Measurements from ENCODE around the gene MAD2L1.
"Not testable (repeated sequence)": the region's sequence is repeated elsewhere in the genome, so short reads cannot be mapped to it uniquely, and the experiment has no call there.

MAD2L1 gene

DNA sequence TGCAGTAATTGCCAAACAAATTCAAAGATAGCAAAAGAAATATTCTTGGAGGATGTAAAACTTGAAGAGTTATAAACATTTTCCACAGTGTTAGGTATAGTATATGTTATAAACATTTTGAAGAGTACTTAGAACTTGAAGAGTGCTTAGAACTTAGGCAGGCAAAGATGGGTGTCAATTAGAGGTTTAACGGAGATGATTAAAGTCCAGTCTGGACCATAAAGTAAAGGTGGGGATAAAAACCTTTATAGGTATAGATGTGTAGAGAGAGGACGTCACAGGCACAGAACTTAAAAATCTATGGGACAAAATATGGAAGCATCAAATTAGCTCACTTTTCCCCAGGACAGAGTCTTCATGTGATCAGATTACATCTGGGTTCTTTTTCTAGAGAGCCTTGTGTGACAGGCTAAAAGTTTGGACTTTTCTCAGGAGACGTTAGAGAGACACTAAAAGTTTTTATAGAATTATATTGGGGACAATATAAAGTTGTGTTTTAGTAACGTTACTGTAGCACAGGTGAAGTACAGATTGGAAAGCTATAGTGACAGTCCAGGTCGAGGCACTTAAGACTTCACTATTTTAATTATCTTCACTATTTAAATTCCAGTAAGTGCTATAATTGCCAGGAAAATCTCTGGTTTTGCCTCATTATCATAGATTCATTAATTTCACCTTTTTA is 13.3 kb upstream of the MAD2L1 start:
- CTCF ChIA-PET, result interaction anchor here (0.9 to 1.1 kb wide), 2 partner anchors 8 to 9 kb away, joined by 3 read pairs; no protein-coding TSS in a partner anchor
- TF ChIP-seq, protein P1, sequence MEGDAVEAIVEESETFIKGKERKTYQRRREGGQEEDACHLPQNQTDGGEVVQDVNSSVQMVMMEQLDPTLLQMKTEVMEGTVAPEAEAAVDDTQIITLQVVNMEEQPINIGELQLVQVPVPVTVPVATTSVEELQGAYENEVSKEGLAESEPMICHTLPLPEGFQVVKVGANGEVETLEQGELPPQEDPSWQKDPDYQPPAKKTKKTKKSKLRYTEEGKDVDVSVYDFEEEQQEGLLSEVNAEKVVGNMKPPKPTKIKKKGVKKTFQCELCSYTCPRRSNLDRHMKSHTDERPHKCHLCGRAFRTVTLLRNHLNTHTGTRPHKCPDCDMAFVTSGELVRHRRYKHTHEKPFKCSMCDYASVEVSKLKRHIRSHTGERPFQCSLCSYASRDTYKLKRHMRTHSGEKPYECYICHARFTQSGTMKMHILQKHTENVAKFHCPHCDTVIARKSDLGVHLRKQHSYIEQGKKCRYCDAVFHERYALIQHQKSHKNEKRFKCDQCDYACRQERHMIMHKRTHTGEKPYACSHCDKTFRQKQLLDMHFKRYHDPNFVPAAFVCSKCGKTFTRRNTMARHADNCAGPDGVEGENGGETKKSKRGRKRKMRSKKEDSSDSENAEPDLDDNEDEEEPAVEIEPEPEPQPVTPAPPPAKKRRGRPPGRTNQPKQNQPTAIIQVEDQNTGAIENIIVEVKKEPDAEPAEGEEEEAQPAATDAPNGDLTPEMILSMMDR (IDR thresholded peaks at IDR 0.05; ENCODE audit: control extremely low read depth, extremely low read depth, low read depth, missing control alignments), result no peak
- DNase-seq (ENCODE audit: extremely low spot score), result no peak
- POLR2A ChIA-PET, result no interaction called here

DNA sequence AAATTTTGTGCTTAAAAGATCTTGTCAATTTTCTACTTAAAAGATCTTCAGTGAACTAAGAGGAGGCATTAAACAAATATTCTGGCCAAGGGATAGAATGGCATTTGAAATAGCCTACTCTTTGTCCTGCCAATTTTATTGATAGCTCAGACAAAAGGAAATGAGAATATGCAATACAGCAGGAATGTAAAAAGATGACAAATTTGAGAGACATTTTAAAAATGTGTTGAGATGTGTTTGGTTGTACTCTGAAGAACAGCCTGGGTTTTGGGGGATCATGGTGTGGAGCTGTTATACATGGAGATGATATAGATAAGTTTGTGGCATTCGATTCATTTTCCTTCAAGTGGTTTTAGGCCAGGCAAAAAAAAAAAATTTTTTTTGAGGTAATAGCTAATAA is 11.6 kb upstream of the MAD2L1 start:
- no peak for DNase-seq (ENCODE audit: extremely low spot score)
- CTCF ChIA-PET, result interaction anchor here (1.2 to 1.6 kb wide), 2 partner anchors 27 to 28 kb away, joined by 3 read pairs; no protein-coding TSS in a partner anchor
- TF ChIP-seq, protein P1 (IDR thresholded peaks at IDR 0.05; ENCODE audit: control extremely low read depth, extremely low read depth, low read depth, missing control alignments), result no peak
- POLR2A ChIA-PET, result no interaction called here

DNA sequence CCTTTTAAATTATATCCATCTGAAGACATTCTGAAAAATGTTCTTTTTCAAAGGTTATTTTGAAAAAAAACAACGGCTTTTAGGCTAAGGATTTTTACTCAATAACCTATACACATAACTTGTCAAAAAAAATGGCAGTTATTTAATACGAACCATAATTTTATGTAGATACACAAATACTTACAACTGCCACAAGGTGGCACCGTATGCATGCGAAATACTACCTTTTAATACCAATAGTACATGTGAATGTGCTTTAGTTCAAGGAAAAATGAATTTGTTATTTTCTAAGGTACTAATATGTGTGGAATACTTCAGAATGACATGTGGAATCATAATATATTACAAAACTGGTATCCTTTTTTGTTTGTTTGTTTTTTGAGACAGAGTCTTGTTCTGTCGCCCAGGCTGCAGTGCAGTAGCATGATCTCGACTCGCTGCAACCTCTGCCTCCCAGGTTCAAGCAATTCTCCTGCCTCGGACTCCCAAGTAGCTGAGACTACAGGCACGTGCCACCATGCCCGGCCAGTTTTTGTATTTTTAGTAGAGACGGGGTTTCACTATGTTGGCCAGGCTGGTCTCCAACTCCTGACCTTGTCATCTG is 4.6 kb upstream of the MAD2L1 start:
- CTCF ChIA-PET, result interaction anchor here (1.0 kb wide), 1 partner anchor 8 kb away, joined by 3 read pairs; no protein-coding TSS in a partner anchor
- DNase-seq (ENCODE audit: extremely low spot score), result peak; percentile 36
- POLR2A ChIA-PET, result no interaction called here
- TF ChIP-seq, protein P1 (IDR thresholded peaks at IDR 0.05; ENCODE audit: control extremely low read depth, extremely low read depth, low read depth, missing control alignments), result peak; percentile 54

DNA sequence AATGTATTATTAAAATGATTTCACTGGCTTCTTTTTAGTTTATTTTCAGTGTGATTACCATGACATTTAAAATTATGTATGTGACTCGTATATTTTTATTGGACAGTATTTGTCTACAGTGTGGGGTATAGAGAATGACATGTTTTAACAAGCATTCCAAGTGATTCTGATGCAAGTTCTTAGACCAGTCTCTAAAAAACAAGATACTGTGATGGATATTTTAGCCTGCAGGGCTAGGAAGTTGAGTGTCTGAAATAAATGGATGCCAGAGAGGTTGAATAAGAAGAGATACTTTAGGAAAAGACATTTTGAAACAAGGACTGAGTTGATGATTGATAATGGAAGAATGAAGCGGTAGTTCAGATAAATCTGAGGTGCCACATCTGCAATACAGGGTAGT is 3.5 kb upstream of the MAD2L1 start:
- no peak for DNase-seq (ENCODE audit: extremely low spot score)
- CTCF ChIA-PET, result interaction anchor here (0.6 to 1.0 kb wide), 2 partner anchors 10 to 1237 kb away, joined by 3 to 5 read pairs; no protein-coding TSS in a partner anchor
- POLR2A ChIA-PET, result no interaction called here
- TF ChIP-seq, protein P1 (IDR thresholded peaks at IDR 0.05; ENCODE audit: control extremely low read depth, extremely low read depth, low read depth, missing control alignments), result no peak

DNA sequence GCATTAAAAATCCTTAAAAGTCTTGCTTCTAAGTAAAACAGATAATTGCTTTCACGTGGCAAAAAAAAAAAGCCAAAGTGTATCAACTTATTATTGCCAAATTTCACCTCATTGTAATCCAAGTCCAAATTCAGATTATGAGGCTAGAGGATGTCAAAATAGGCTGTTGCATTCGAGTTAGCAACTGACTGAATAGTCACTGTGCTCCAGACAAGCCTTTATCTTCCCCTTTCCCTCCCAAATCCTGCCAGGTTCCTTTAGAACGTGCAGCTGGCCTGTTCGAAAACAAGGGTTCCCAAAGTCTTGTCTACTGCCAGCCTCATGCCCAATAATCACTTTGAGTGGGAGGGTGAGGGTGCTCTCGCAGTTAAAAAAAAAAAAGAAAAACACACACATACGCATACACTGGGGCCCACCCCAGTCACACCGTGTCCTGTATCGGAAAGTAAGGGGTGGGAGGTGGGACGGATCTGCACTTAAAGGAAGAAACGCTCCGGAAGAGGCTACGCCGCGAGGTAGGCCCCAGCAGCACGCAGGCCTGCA is 603 bp downstream of the MAD2L1 start:
- CTCF ChIA-PET, result no interaction called here

DNA sequence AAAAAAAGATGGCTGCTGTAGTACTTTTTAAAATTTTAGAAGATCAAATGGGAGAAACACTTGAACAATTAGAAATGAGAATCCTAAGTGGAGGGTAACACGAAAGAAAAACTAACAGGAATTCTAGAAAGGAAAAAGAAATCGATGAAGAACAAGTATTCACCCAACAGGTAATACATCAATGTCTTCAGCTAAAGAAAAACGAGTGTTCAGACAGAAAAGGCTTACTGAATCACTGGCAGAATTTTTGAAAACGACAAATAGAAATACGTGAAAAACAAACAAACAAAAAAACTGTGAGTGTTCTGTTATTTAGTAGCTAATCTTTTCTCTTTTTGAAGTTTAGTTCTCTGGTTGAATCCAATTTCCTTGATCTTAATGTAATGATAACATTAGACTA is 1.8 kb downstream of the MAD2L1 start:
- ChIA-PET POLR2A (no interaction called here), CTCF (no interaction called here)

More for the DNA sequence above, 603 bp downstream of the MAD2L1 start:
- TF ChIP-seq, protein P1 (IDR thresholded peaks at IDR 0.05; ENCODE audit: control extremely low read depth, extremely low read depth, low read depth, missing control alignments), result no peak
- POLR2A ChIA-PET, result interaction anchor here (0.6 to 0.7 kb wide), 3 partner anchors 10 to 1363 kb away, joined by 3 read pairs; no protein-coding TSS in a partner anchor
- DNase-seq (ENCODE audit: extremely low spot score), result peak; percentile 55

DNA sequence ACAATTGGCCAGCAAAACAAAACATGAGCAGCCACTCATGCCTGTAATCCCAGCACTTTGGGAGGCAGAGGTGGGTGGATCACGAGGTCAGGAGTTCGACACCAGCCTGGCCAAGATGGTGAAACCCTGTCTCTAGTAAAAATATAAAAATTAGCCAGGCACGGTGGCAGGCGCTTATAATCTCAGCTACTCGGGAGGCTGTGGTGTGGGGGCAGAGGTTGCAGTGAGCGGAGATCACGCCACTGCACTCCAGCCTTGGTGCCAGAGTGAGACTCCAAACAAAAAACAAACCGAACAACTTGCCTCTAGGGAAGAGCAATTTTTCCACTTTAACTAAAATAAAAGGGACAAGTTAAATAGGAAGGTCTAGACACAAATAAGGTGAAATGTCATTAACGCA is 2.9 kb downstream of the MAD2L1 start:
- CTCF ChIA-PET; DNase-seq (ENCODE audit: extremely low spot score); POLR2A ChIA-PET: not testable (repeated sequence)

More for the DNA sequence above, 1.8 kb downstream of the MAD2L1 start:
- DNase-seq (ENCODE audit: extremely low spot score), result no peak
- TF ChIP-seq, protein P1 (IDR thresholded peaks at IDR 0.05; ENCODE audit: control extremely low read depth, extremely low read depth, low read depth, missing control alignments), result no peak

Measured in GM10248 (cell line).